Ishikawa (cell line): ENCODE results near the gene ESPL1.

Experiments used
- EP300 ChIP-seq: IDR thresholded peaks from 2 replicates; pipeline ENCODE4 v1.6.1; 2012; ENCODE audit warnings: borderline replicate concordance
- FOXM1 ChIP-seq: IDR thresholded peaks from 2 replicates; pipeline ENCODE4 v1.6.1; 2012; ENCODE audit warnings: low read depth, borderline replicate concordance
- RAD21 ChIP-seq: IDR thresholded peaks from 2 replicates; pipeline ENCODE4 v1.6.1; 2012; ENCODE audit warnings: low read depth
- TAF1 ChIP-seq: IDR thresholded peaks from 2 replicates; pipeline ENCODE4 v1.6.1; 2012; ENCODE audit warnings: low read depth, mild to moderate bottlenecking
- TEAD4 ChIP-seq: IDR thresholded peaks from 2 replicates; pipeline ENCODE4 v1.6.1; 2012
- YY1 ChIP-seq: IDR thresholded peaks from 2 replicates; pipeline ENCODE4 v1.6.1; 2012; ENCODE audit warnings: low read depth

- no peak for TF ChIP-seq RAD21
- no peak for TF ChIP-seq FOXM1
- TF ChIP-seq EP300: no peak
- TF ChIP-seq TEAD4: no peak
- no peak for TF ChIP-seq YY1
- no peak for TF ChIP-seq TAF1
These were observed 12.1 kb upstream of the ESPL1 start for GRCh38 chr12:53255996-53256395.
